Testis (tissue), 2 donors: ENCODE measurements around the gene HID1.

Experiments used
- CTCF ChIP-seq, 3 experiments: fragments of 450-650 bp in 2 of 3; fragments of 200-600 bp in 1 of 3; sonication (generic) in 1 of 3; IDR thresholded peaks; one replicate each; pipeline ENCODE4 v1.5.1; 2016 to 2019; ENCODE audit warnings: antibody characterized with exemption in 3 of 3, mild to moderate bottlenecking in 2 of 3, moderate library complexity in 1 of 3
- POLR2A ChIP-seq: fragments of 450-650 bp; IDR thresholded peaks from one replicate; pipeline ENCODE4 v1.6.1; 2017; ENCODE audit warnings: antibody characterized with exemption, mild to moderate bottlenecking, moderate library complexity

DNA sequence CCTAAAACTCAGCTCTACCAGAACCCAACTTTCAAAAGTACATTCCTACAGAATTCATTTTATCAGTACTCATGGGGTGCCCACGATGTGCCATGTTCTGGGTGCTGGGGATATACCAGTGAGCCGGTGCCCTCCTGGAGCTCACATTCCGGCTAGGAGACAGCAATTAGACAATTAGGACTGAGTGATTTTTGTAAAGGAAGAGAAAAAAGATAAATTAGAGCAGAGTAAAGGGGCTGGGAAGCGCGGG lies 39.5 kb upstream of the HID1 start:
- no peak for TF ChIP-seq CTCF (IDR thresholded peaks at IDR 0.05)
- TF ChIP-seq POLR2A = no peak
